B cell (primary cell): ENCODE measurements around the gene SLC25A24. TPM values are rescaled to one million over a fixed set of nuclear protein-coding genes. Genes with fewer than 3 reads are reported as not detected.

Source experiments
- ATAC-seq: fragments of 200-7000 bp; cut with Tn5 transposase; one replicate; pipeline ENCODE4 v1.10.0; 2021; ENCODE audit warnings: low read depth, mild to moderate bottlenecking, moderate number of reproducible peaks, moderate library complexity
- CTCF ChIA-PET: fragments of 350-600 bp; sonication (Branson Sonifier 250); formaldehyde crosslinking; loops from one replicate; lab custom pipeline; 2021; ENCODE audit warnings: antibody characterized with exemption, inconsistent platforms; lab: Charles Lee
- POLR2A ChIA-PET: fragments of 350-600 bp; sonication (Branson Sonifier 250); formaldehyde crosslinking; loops from one replicate; lab custom pipeline; 2021; ENCODE audit warnings: antibody characterized with exemption; lab: Charles Lee
- DNase-seq: peaks from one replicate; pipeline ENCODE4 v3.0.0; 2013
- H2AFZ ChIP-seq: 2 replicates; pipeline ENCODE4 v1.6.1; 2012; ENCODE audit warnings: mild to moderate bottlenecking, low read depth, low read length; ENCODE audit not compliant: insufficient read depth, poor library complexity, severe bottlenecking
- H3K27ac ChIP-seq, 2 donors: 1 replicate in 1 of 2; 2 replicates in 1 of 2; pipeline ENCODE4 v1.5.1; 2012 to 2013; ENCODE audit warnings: low read length in 2 of 2, mild to moderate bottlenecking in 2 of 2, moderate library complexity in 1 of 2
- H3K27me3 ChIP-seq, 4 experiments: fragments of 200-600 bp in 1 of 4; sonication (generic) in 1 of 4; replicated peaks in 1 of 4; 1 replicate in 2 of 4; 2 replicates in 2 of 4; pipeline versions ENCODE4 v1.6.1 to v1.7.0; 2013 to 2016; ENCODE audit warnings: low read length in 3 of 4, mild to moderate bottlenecking in 2 of 4, mixed read lengths in 1 of 4, moderate library complexity in 1 of 4; ENCODE audit not compliant: insufficient read depth in 4 of 4, control insufficient read depth in 3 of 4; ENCODE audit errors: control extremely low read depth in 1 of 4
- H3K36me3 ChIP-seq, 2 experiments: replicated peaks in 1 of 2; 1 replicate in 1 of 2; 2 replicates in 1 of 2; pipeline versions ENCODE4 v1.6.1 to v1.7.1; 2013; ENCODE audit warnings: low read length in 1 of 2; ENCODE audit not compliant: insufficient read depth in 2 of 2, control insufficient read depth in 1 of 2; ENCODE audit errors: control extremely low read depth in 1 of 2, extremely low read depth in 1 of 2
- H3K4me1 ChIP-seq, 2 donors: fragments of 200-600 bp in 1 of 2; sonication (generic) in 1 of 2; 1 replicate in 1 of 2; 2 replicates in 1 of 2; pipeline versions ENCODE4 v1.5.1 to v1.6.1; 2013 to 2017; ENCODE audit warnings: low read length in 2 of 2; ENCODE audit not compliant: control insufficient read depth in 2 of 2, insufficient read depth in 2 of 2
- H3K4me2 ChIP-seq: replicated peaks from 2 replicates; pipeline ENCODE3; 2012; ENCODE audit warnings: mild to moderate bottlenecking, low read depth, low read length; ENCODE audit not compliant: poor library complexity, severe bottlenecking
- H3K4me3 ChIP-seq, 5 experiments: fragments of 200-600 bp in 1 of 5; sonication (generic) in 1 of 5; 1 replicate in 3 of 5; 2 replicates in 2 of 5; pipeline versions ENCODE4 v1.5.1 to v1.7.0; 2011 to 2016; ENCODE audit warnings: low read length in 4 of 5, mild to moderate bottlenecking in 4 of 5, low read depth in 2 of 5, control low read depth in 1 of 5, moderate library complexity in 1 of 5; ENCODE audit not compliant: insufficient read depth in 1 of 5; ENCODE audit errors: control extremely low read depth in 1 of 5, extremely low read depth in 1 of 5
- H3K79me2 ChIP-seq: fragments of 200-600 bp; sonication (generic); one replicate; pipeline ENCODE4 v1.6.0; 2016; ENCODE audit warnings: low read length; ENCODE audit not compliant: control insufficient read depth, insufficient read depth
- H3K9ac ChIP-seq: fragments of 200-600 bp; sonication (generic); 2 replicates; pipeline ENCODE4 v1.6.1; 2017; ENCODE audit warnings: mild to moderate bottlenecking, low read length, moderate library complexity
- H3K9me3 ChIP-seq, 3 donors: one replicate each; pipeline versions ENCODE4 v1.6.1 to v1.7.1; 2013; ENCODE audit warnings: low read length in 2 of 3; ENCODE audit not compliant: control insufficient read depth in 2 of 3, insufficient read depth in 1 of 3; ENCODE audit errors: control extremely low read depth in 1 of 3
- H4K20me1 ChIP-seq: 2 replicates; pipeline ENCODE4 v1.6.0; 2012; ENCODE audit warnings: mild to moderate bottlenecking, low read length; ENCODE audit not compliant: insufficient read depth, control insufficient read depth, poor library complexity, severe bottlenecking
- H3K27ac Mint-ChIP-seq: one replicate; pipeline ENCODE4 v1.8.0; 2021; ENCODE audit warnings: mixed read lengths
- H3K27me3 Mint-ChIP-seq: one replicate; pipeline ENCODE4 v1.8.0; 2021; ENCODE audit warnings: mixed read lengths
- H3K4me1 Mint-ChIP-seq: one replicate; pipeline ENCODE4 v1.8.0; 2021; ENCODE audit warnings: mixed read lengths
- H3K4me3 Mint-ChIP-seq: one replicate; pipeline ENCODE4 v1.8.0; 2021; ENCODE audit warnings: mixed read lengths
- H3K9me3 Mint-ChIP-seq: one replicate; pipeline ENCODE4 v1.8.0; 2022; ENCODE audit warnings: mixed read lengths; ENCODE audit not compliant: insufficient read depth
- CTCF ChIP-seq: fragments of 200-600 bp; IDR thresholded peaks from one replicate; pipeline ENCODE4 v1.8.0; 2022; ENCODE audit warnings: antibody characterized with exemption, mild to moderate bottlenecking
- EZH2 ChIP-seq: IDR thresholded peaks from 2 replicates; pipeline ENCODE4 v1.6.1; 2012; ENCODE audit warnings: borderline replicate concordance, low read depth, mild to moderate bottlenecking, moderate library complexity, low read length; ENCODE audit not compliant: insufficient read depth, poor library complexity, severe bottlenecking
- WGBS: methylation state at CpG from one replicate; pipeline ENCODE4 v1.1.5; 2013; ENCODE audit warnings: missing lambda C conversion rate; ENCODE audit not compliant: insufficient coverage; 5-methylcytosine and 5-hydroxymethylcytosine counted together
- intact Hi-C: fragments of 100-400 bp; cut with micrococcal nuclease; formaldehyde crosslinking; loops from one replicate; pipeline ENCODE4 v1.10.0; 2022
- polyA plus RNA-seq: library from polyadenylated mRNA; depleted of rRNA; stranded (reverse); fragments of >200 nt; gene quantifications from 2 replicates; pipeline ENCODE4 v1.2.3, GENCODE V29; 2012
- total RNA-seq, 2 donors: library from RNA; stranded (reverse); fragments of 120-200 nt in 1 of 2; gene quantifications; 1 replicate in 1 of 2; 2 replicates in 1 of 2; pipeline versions ENCODE4 v1.2.3 to v1.2.4, GENCODE V29; 2013 to 2022

The SLC25A24 gene
- total and polyA plus RNA-seq, 2 donors (not counting 1 experiment from before 2014, with no cell fraction given): 6.0 to 25.6 TPM

GRCh38 chr1:108119500-108119899 lies 80.6 kb downstream of the SLC25A24 start:
- POLR2A ChIA-PET: no interaction called here
- TF ChIP-seq CTCF (no peak), EZH2 (no peak)
- no peaks in the 10 kb centered on the region for H4K20me1 ChIP-seq
- Mint-ChIP-seq H3K27me3 (peaks cover 11% of the 10 kb centered on the region), H3K9me3 (no peaks in the 10 kb centered on the region), H3K27ac (no peak overlapping the region), H3K4me1 (peaks cover 14% of the 10 kb centered on the region), H3K4me3 (no peak overlapping the region)
- no peaks in the 10 kb centered on the region for H3K79me2 ChIP-seq
- intact Hi-C loops: no loop called here
- no peaks in the 10 kb centered on the region for H3K27me3 ChIP-seq
- peak overlapping the region; percentile 23 for H2AFZ ChIP-seq
- H3K9me3 ChIP-seq: no peaks in the 10 kb centered on the region
- 42% methylated on average over 5 of the region's 5 CpGs for WGBS
- no peak overlapping the region for H3K4me2 ChIP-seq
- no peak for ATAC-seq
- no peak overlapping the region for H3K27ac ChIP-seq
- H3K4me3 ChIP-seq: no peak overlapping the region
- H3K36me3 ChIP-seq: no peaks in the 10 kb centered on the region
- CTCF ChIA-PET: interaction anchor here (0.7 to 2.8 kb wide), 5 partner anchors 334 to 462 kb away, joined by 3 to 27 read pairs (median 3); no protein-coding TSS in a partner anchor
- H3K9ac ChIP-seq: no peak overlapping the region
- H3K4me1 ChIP-seq: peaks cover 8 to 11% of the 10 kb centered on the region in 2 donors
- DNase-seq: no peak

GRCh38 chr1:108117945-108118902 lies 81.9 kb downstream of the SLC25A24 start:
- Histone ChIP-seq H3K27ac (no peak overlapping the region), H3K36me3 (no peaks in the 10 kb centered on the region), H3K4me2 (no peak overlapping the region), H4K20me1 (no peaks in the 10 kb centered on the region), H3K4me3 (no peak overlapping the region), H3K79me2 (no peaks in the 10 kb centered on the region), H3K4me1 (peaks cover 14 to 17% of the 10 kb centered on the region in 2 donors), H3K9me3 (no peaks in the 10 kb centered on the region), H3K27me3 (no peaks in the 10 kb centered on the region), H2AFZ (no peak overlapping the region), H3K9ac (no peak overlapping the region)
- TF ChIP-seq EZH2: no peak
- TF ChIP-seq CTCF: no peak
- WGBS: 92% methylated on average over 2 of the region's 5 CpGs
- no peaks in the 10 kb centered on the region for H3K9me3 Mint-ChIP-seq
- no peak overlapping the region for H3K27ac Mint-ChIP-seq
- no peak for ATAC-seq
- ChIA-PET CTCF (interaction anchor here (0.7 to 2.8 kb wide), 5 partner anchors 10 to 336 kb away, joined by 3 to 27 read pairs (median 4); partner anchors contain the start of gene VAV3), POLR2A (no interaction called here)
- intact Hi-C loops: no loop called here
- no peak for DNase-seq
- peaks cover 20% of the 10 kb centered on the region for H3K4me1 Mint-ChIP-seq
- H3K27me3 Mint-ChIP-seq: peaks cover 11% of the 10 kb centered on the region
- no peak overlapping the region for H3K4me3 Mint-ChIP-seq
